ENCODE results near the gene RUVBL2. TPM values are rescaled to one million over a fixed set of nuclear protein-coding genes. Genes with fewer than 3 reads are reported as not detected.

Gene RUVBL2
- total RNA-seq, 1 experiment from 2014 or later, result 130 TPM

GRCh38 chr19:48945415-48945814, 48.3 kb upstream of the RUVBL2 start:
- no peaks in the 10 kb centered on the region for H3K23me2 ChIP-seq (ENCODE audit: insufficient read length, low read depth, low read length, poor library complexity, severe bottlenecking)
- no peak overlapping the region for H3K56ac ChIP-seq (ENCODE audit: insufficient read length, low read depth, low read length)
- 0 out of 2 replicates have a peak, but pooled peaks cover 5% of the 10 kb centered on the region for H3K27me3 Mint-ChIP-seq (ENCODE audit: low read depth)
- no peaks in the 10 kb centered on the region for H3K79me2 ChIP-seq (ENCODE audit: insufficient read depth, low read length)
- no peak overlapping the region for H4K91ac ChIP-seq (ENCODE audit: insufficient read length, low read depth, low read length)
- H3K4me2 ChIP-seq (ENCODE audit: insufficient read depth, insufficient read length, low read length), result no peak overlapping the region
- H3K79me1 ChIP-seq (ENCODE audit: insufficient read depth, low read depth, low read length, poor library complexity, severe bottlenecking), result no peaks in the 10 kb centered on the region
- no peak overlapping the region for H2AFZ ChIP-seq (ENCODE audit: low read length)
- no peak overlapping the region for H2AK5ac ChIP-seq (ENCODE audit: insufficient read length, low read length)
- TF ChIP-seq CTCF (conservative IDR thresholded peaks at IDR 0.05), result no peak
- H3K9me3 ChIP-seq (ENCODE audit: control insufficient read depth, low read depth, low read length), result no peaks in the 10 kb centered on the region
- H3K4me1 ChIP-seq (ENCODE audit: insufficient read depth, low read length), result no peaks in the 10 kb centered on the region
- no peak overlapping the region for H2BK12ac ChIP-seq (ENCODE audit: insufficient read length, low read depth, low read length)
- no peaks in the 10 kb centered on the region for H4K20me1 ChIP-seq (ENCODE audit: control insufficient read depth, insufficient read depth, insufficient read length)
- no peak overlapping the region for H2BK5ac ChIP-seq (ENCODE audit: insufficient read length, low read length)
- no peak overlapping the region for H3K27ac ChIP-seq (ENCODE audit: insufficient read length, low read depth, low read length)
- H3K18ac ChIP-seq (ENCODE audit: insufficient read length, low read depth, low read length), result no peak overlapping the region
- WGBS (ENCODE audit: extremely low coverage, insufficient read length, low lambda C conversion rate), result no CpG with 5 or more reads among the region's 5 CpGs
- H3K9me3 Mint-ChIP-seq, result peaks cover 0 to 2% of the 10 kb centered on the region in 2 experiments; a peak in 4 of 5 replicates
- DNase-seq, result no peak
- H3K4me3 Mint-ChIP-seq, result no peak overlapping the region
- H4K5ac ChIP-seq (ENCODE audit: insufficient read length, low read depth, low read length), result no peak overlapping the region
- H3T11ph ChIP-seq (ENCODE audit: low read length), result no peak overlapping the region
- no peak overlapping the region for H3K27ac Mint-ChIP-seq
- no peak overlapping the region for H2BK20ac ChIP-seq (ENCODE audit: low read depth, low read length, poor library complexity, severe bottlenecking)
- H3K14ac ChIP-seq (ENCODE audit: insufficient read depth, low read length), result no peak overlapping the region
- no peak overlapping the region for H3K9ac ChIP-seq (ENCODE audit: extremely low read depth, insufficient read length, low read length)
- no peak overlapping the region for H3K4ac ChIP-seq (ENCODE audit: low read depth, low read length)
- H2BK120ac ChIP-seq (ENCODE audit: low read depth, low read length, poor library complexity, severe bottlenecking), result no peak overlapping the region
- H2BK15ac ChIP-seq (ENCODE audit: low read depth, low read length), result no peak overlapping the region
- peaks cover 8 to 10% (median 8%) of the 10 kb centered on the region in 3 experiments; a peak in 6 of 7 replicates for H3K36me3 Mint-ChIP-seq (ENCODE audit: insufficient read depth in 1 of 3, low read depth in 3 of 3)
- no peak overlapping the region for H3K23ac ChIP-seq (ENCODE audit: insufficient read length, low read depth, low read length)
- H3K27me3 ChIP-seq (ENCODE audit: insufficient read depth, low read length), result no peaks in the 10 kb centered on the region; the same call in 1 of the 2 replicates
- H3K4me1 Mint-ChIP-seq, result no peaks in the 10 kb centered on the region
- H4K8ac ChIP-seq (replicated peaks; ENCODE audit: insufficient read length, low read depth, low read length), result no peak overlapping the region

All from H9 (cell line).